ENCODE results near the gene ING4. TPM values are rescaled to one million over a fixed set of nuclear protein-coding genes. Genes with fewer than 3 reads are reported as not detected.
A peak's percentile ranks its signal among the peaks of the same experiment; 100 is the strongest.

Gene ING4
- total RNA-seq, 1 experiment from 2014 or later, result 33.3 TPM

- DNase-seq (ENCODE audit: low read depth), result peak; percentile 88
These were observed 54.9 kb downstream of the ING4 start for GRCh38 chr12:6607751-6608591.

GRCh38 chr12:6606331-6607131 lies 56.4 kb downstream of the ING4 start:
- DNase-seq (ENCODE audit: low read depth), result peak; percentile 42

- DNase-seq (ENCODE audit: low read depth), result peak; percentile 45
These were observed 57.2 kb downstream of the ING4 start for GRCh38 chr12:6605421-6606330.

- DNase-seq (ENCODE audit: low read depth), result no peak
These were observed 58.5 kb downstream of the ING4 start for GRCh38 chr12:6604259-6605029.

- peak; percentile 59 for DNase-seq (ENCODE audit: low read depth)
These were observed 59.8 kb downstream of the ING4 start for GRCh38 chr12:6603095-6603567.

- no peak for DNase-seq (ENCODE audit: low read depth)
These were observed 60.4 kb downstream of the ING4 start for GRCh38 chr12:6602526-6602925.

Other genes with a start within 250 kb of the ING4 start
- not detected in 2 replicates for gene CD27, start 218.2 kb downstream of the ING4 start, total RNA-seq (2014; rRNA removed; shearing (Covaris generic))
- gene TAPBPL, start 211.1 kb downstream of the ING4 start, total RNA-seq (2014; rRNA removed; shearing (Covaris generic)), result 15.4 and 18.9 TPM in 2 replicates
- gene VAMP1, start 192.4 kb downstream of the ING4 start, total RNA-seq (2014; rRNA removed; shearing (Covaris generic)), result 3.1 and 4.1 TPM in 2 replicates
- gene MRPL51, start 169.9 kb downstream of the ING4 start, total RNA-seq (2014; rRNA removed; shearing (Covaris generic)), result 184 and 197 TPM in 2 replicates
- gene NCAPD2, start 169.0 kb downstream of the ING4 start, total RNA-seq (2014; rRNA removed; shearing (Covaris generic)), result 92.1 and 106 TPM in 2 replicates
- 8,506 and 8,626 TPM in 2 replicates for gene GAPDH, start 128.6 kb downstream of the ING4 start, total RNA-seq (2014; rRNA removed; shearing (Covaris generic))
- 5.8 and 8.6 TPM in 2 replicates for gene IFFO1, start 107.1 kb downstream of the ING4 start, total RNA-seq (2014; rRNA removed; shearing (Covaris generic))
- 14.2 and 17.8 TPM in 2 replicates for gene NOP2, start 94.8 kb downstream of the ING4 start, total RNA-seq (2014; rRNA removed; shearing (Covaris generic))
- 167 and 180 TPM in 2 replicates for gene CHD4, start 55.7 kb downstream of the ING4 start, total RNA-seq (2014; rRNA removed; shearing (Covaris generic))
- not detected in 2 replicates for gene LPAR5, start 27.2 kb downstream of the ING4 start, total RNA-seq (2014; rRNA removed; shearing (Covaris generic))
- 0.48 TPM in 1 of 2 replicates, not detected in the other for gene ACRBP, start 15.7 kb downstream of the ING4 start, total RNA-seq (2014; rRNA removed; shearing (Covaris generic))
- 13.7 and 18.0 TPM in 2 replicates for gene ZNF384, start 26.3 kb upstream of the ING4 start, total RNA-seq (2014; rRNA removed; shearing (Covaris generic))
- 0.12 and 1.5 TPM in 2 replicates for gene PIANP, start 37.7 kb upstream of the ING4 start, total RNA-seq (2014; rRNA removed; shearing (Covaris generic))
- gene COPS7A, start 60.9 kb upstream of the ING4 start, total RNA-seq (2014; rRNA removed; shearing (Covaris generic)), result 61.0 and 63.3 TPM in 2 replicates
- gene MLF2, start 90.0 kb upstream of the ING4 start, total RNA-seq (2014; rRNA removed; shearing (Covaris generic)), result 178 and 215 TPM in 2 replicates
- gene PTMS, start 103.2 kb upstream of the ING4 start, total RNA-seq (2014; rRNA removed; shearing (Covaris generic)), result 126 and 151 TPM in 2 replicates
- gene LAG3, start 109.4 kb upstream of the ING4 start, total RNA-seq (2014; rRNA removed; shearing (Covaris generic)), result 0.10 and 0.12 TPM in 2 replicates
- gene CD4, start 126.4 kb upstream of the ING4 start, total RNA-seq (2014; rRNA removed; shearing (Covaris generic)), result 3.5 and 5.4 TPM in 2 replicates
- gene GPR162, start 158.7 kb upstream of the ING4 start, total RNA-seq (2014; rRNA removed; shearing (Covaris generic)), result 1.8 and 2.5 TPM in 2 replicates
- gene P3H3, start 165.3 kb upstream of the ING4 start, total RNA-seq (2014; rRNA removed; shearing (Covaris generic)), result 26.9 and 27.3 TPM in 2 replicates
- gene GNB3, start 177.8 kb upstream of the ING4 start, total RNA-seq (2014; rRNA removed; shearing (Covaris generic)), result 0.10 and 0.72 TPM in 2 replicates
- 171 and 198 TPM in 2 replicates for gene CDCA3, start 188.2 kb upstream of the ING4 start, total RNA-seq (2014; rRNA removed; shearing (Covaris generic))
- 61.4 and 62.7 TPM in 2 replicates for gene USP5, start 189.0 kb upstream of the ING4 start, total RNA-seq (2014; rRNA removed; shearing (Covaris generic))
- gene TPI1, start 204.4 kb upstream of the ING4 start, total RNA-seq (2014; rRNA removed; shearing (Covaris generic)), result 2,274 and 2,388 TPM in 2 replicates
- 3.5 and 4.2 TPM in 2 replicates for gene SPSB2, start 210.2 kb upstream of the ING4 start, total RNA-seq (2014; rRNA removed; shearing (Covaris generic))
- gene LRRC23, start 241.7 kb upstream of the ING4 start, total RNA-seq (2014; rRNA removed; shearing (Covaris generic)), result 4.9 and 5.4 TPM in 2 replicates